ENCODE data around the gene SAV1. TPM values are rescaled to one million over a fixed set of nuclear protein-coding genes. Genes with fewer than 3 reads are reported as not detected.
"Not testable (repeated sequence)": the region's sequence is repeated elsewhere in the genome, so short reads cannot be mapped to it uniquely, and the experiment has no call there.

SAV1 gene
- total and polyA plus RNA-seq, 2 experiments from 2014 or later, result 17.4 to 19.0 TPM

DNA sequence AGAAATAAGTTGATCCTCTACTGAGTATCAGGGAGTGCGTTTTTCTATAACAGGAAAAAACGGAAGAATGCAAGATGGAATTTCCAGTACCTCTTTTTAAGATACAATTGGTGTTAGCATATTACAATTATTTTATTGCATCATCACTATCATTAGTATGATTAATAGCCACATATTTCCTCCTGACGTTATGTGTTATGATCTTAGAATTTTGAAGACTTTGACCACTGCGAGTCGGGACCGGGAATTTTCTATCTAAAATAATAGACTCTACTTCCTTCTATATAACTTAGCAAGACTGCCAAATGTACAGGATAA is 679 bp upstream of the SAV1 start:
- 39% methylated on average over 6 of the region's 6 CpGs for WGBS (ENCODE audit: low lambda C conversion rate, missing lambda C conversion rate)
- peaks cover 36% of the 10 kb centered on the region for H3K79me2 ChIP-seq
- no peaks in the 10 kb centered on the region for H3K9me3 ChIP-seq (ENCODE audit: low read depth)
- peak overlapping the region; percentile 83 for H3K4me2 ChIP-seq
- H2AFZ ChIP-seq, result peak overlapping the region; percentile 93
- peaks cover 6% of the 10 kb centered on the region for H4K20me1 ChIP-seq (ENCODE audit: insufficient read depth, poor library complexity, severe bottlenecking)
- DNase-seq (ENCODE audit: low spot score), result no peak
- no peaks in the 10 kb centered on the region for H3K27me3 ChIP-seq
- H3K4me3 ChIP-seq, result peak overlapping the region; percentile 71
- TF ChIP-seq, protein P1, sequence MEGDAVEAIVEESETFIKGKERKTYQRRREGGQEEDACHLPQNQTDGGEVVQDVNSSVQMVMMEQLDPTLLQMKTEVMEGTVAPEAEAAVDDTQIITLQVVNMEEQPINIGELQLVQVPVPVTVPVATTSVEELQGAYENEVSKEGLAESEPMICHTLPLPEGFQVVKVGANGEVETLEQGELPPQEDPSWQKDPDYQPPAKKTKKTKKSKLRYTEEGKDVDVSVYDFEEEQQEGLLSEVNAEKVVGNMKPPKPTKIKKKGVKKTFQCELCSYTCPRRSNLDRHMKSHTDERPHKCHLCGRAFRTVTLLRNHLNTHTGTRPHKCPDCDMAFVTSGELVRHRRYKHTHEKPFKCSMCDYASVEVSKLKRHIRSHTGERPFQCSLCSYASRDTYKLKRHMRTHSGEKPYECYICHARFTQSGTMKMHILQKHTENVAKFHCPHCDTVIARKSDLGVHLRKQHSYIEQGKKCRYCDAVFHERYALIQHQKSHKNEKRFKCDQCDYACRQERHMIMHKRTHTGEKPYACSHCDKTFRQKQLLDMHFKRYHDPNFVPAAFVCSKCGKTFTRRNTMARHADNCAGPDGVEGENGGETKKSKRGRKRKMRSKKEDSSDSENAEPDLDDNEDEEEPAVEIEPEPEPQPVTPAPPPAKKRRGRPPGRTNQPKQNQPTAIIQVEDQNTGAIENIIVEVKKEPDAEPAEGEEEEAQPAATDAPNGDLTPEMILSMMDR (IDR thresholded peaks at IDR 0.05; ENCODE audit: poor library complexity), result no peak
- TF ChIP-seq EZH2 (IDR thresholded peaks at IDR 0.05; ENCODE audit: borderline replicate concordance), result no peak
- no peak for TF ChIP-seq EZH2phosphoT487 (IDR thresholded peaks at IDR 0.05; ENCODE audit: low read depth, severe bottlenecking, unreplicated experiment)
- H3K4me1 ChIP-seq (ENCODE audit: insufficient read depth), result no peaks in the 10 kb centered on the region
- H3K27ac ChIP-seq, result peak overlapping the region; percentile 99
- H3K36me3 ChIP-seq (replicated peaks; ENCODE audit: insufficient read depth, low read depth), result no peaks in the 10 kb centered on the region
- H3K9me2 ChIP-seq (replicated peaks; ENCODE audit: insufficient read depth), result no peaks in the 10 kb centered on the region

DNA sequence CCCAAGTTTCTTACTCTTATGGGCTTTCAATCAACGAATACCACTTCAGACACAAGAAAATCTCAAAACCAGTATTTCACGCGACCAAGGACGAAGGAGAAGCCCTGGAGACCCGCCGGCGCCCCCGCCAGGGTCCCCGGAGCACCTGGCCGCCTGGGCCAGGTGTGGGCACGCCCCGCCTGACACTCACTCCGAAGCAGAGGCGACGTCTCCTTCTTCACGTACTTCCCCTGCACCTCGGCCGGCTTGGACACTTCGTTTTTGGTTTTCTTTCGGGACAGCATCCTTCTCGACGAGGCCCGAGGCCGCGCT is 466 bp downstream of the SAV1 start:
- H3K27ac ChIP-seq, result peak overlapping the region; percentile 99
- no peaks in the 10 kb centered on the region for H3K36me3 ChIP-seq (replicated peaks; ENCODE audit: insufficient read depth, low read depth)
- under 1% methylated on average over 20 of the region's 25 CpGs for WGBS (ENCODE audit: low lambda C conversion rate, missing lambda C conversion rate)
- peak overlapping the region; percentile 71 for H3K4me3 ChIP-seq
- no peaks in the 10 kb centered on the region for H3K9me3 ChIP-seq (ENCODE audit: low read depth)
- H3K4me1 ChIP-seq (ENCODE audit: insufficient read depth), result no peaks in the 10 kb centered on the region
- H3K27me3 ChIP-seq, result no peaks in the 10 kb centered on the region
- peak overlapping the region; percentile 93 for H2AFZ ChIP-seq
- H3K79me2 ChIP-seq, result peaks cover 41% of the 10 kb centered on the region
- H3K4me2 ChIP-seq, result peak overlapping the region; percentile 83
- TF ChIP-seq EZH2 (IDR thresholded peaks at IDR 0.05; ENCODE audit: borderline replicate concordance) (no peak), EZH2phosphoT487 (IDR thresholded peaks at IDR 0.05; ENCODE audit: low read depth, severe bottlenecking, unreplicated experiment) (no peak)
- TF ChIP-seq, protein P1 (IDR thresholded peaks at IDR 0.05; ENCODE audit: poor library complexity), result no peak
- DNase-seq (ENCODE audit: low spot score), result peak; percentile 53
- no peaks in the 10 kb centered on the region for H3K9me2 ChIP-seq (replicated peaks; ENCODE audit: insufficient read depth)
- H4K20me1 ChIP-seq (ENCODE audit: insufficient read depth, poor library complexity, severe bottlenecking), result peaks cover 6% of the 10 kb centered on the region

DNA sequence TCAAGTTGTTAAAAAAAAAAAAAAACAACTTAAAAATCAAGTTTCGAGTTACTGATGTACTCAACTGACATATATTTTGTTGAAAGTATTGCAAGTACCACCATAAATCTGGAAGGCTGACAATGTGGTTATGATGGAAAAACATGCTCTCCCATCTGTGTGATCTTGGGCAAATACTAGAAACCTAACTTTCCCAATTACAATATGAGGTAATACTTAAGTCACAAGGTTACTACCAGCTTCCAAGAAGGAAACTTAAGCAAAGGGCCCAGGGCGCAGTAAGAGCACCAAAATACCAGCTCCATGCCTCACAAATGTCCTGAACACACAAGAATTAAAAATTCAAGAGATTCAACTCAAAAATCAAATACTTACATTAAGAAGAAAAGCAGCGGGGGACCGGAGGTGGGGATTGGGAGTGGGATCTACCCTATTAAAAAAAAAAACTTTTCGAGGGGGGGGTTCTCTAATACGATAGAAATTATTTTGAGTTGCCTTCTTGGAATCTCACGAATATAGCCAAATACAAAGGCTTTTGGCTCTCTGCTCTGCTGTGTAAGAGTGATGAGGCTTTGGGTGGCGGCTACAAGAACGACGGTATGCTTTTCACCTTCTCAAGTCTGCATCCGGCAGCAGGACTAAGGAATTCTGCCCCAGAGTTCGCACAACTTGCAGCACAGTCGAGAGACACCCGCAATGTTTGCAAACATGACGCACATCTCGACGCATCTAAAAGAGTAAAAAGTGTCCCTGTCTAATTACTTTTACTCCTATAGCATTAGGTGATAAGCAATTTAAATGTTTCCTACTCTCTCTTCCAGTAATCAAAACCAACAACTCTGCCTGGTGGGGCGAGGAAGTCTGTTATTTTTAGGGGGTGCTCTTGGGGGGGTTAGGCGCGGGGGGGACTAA is 1.1 kb downstream of the SAV1 start:
- WGBS (ENCODE audit: low lambda C conversion rate, missing lambda C conversion rate), result under 1% methylated on average over 20 of the region's 20 CpGs
- peaks cover 45% of the 10 kb centered on the region for H3K79me2 ChIP-seq

DNA sequence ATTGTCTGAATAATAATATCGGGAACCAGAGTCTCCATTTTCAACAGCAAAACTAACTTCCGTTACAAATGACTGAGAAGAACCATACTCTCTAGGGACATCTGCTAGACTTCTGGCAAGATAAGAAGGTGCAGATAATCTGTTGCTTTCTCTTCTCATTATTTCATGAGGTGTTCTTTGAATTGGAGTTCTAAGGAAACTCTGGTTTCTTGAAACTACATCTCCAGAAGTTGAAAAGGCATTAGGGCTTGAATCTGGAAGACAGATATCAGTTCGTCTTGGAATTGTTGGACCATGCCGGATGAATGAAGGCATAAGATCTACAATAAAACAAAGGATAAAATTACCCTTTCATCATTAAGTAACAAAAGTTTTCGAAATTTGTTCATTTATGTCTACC is 2.8 kb downstream of the SAV1 start:
- Histone ChIP-seq H3K4me2 (peak overlapping the region; percentile 83), H3K79me2 (peaks cover 54% of the 10 kb centered on the region)
- H3K27me3 ChIP-seq; H4K20me1 ChIP-seq (ENCODE audit: insufficient read depth, poor library complexity, severe bottlenecking); H3K36me3 ChIP-seq (replicated peaks; ENCODE audit: insufficient read depth, low read depth); DNase-seq (ENCODE audit: low spot score); H2AFZ ChIP-seq; H3K9me2 ChIP-seq (replicated peaks; ENCODE audit: insufficient read depth); H3K27ac ChIP-seq; H3K9me3 ChIP-seq (ENCODE audit: low read depth); H3K4me1 ChIP-seq (ENCODE audit: insufficient read depth); H3K4me3 ChIP-seq: not testable (repeated sequence)
- WGBS (ENCODE audit: low lambda C conversion rate, missing lambda C conversion rate), result 82% methylated on average over 5 of the region's 5 CpGs

More for the DNA sequence above, 1.1 kb downstream of the SAV1 start:
- Histone ChIP-seq H3K4me3 (peak overlapping the region; percentile 71), H3K4me2 (peak overlapping the region; percentile 83), H3K27me3 (no peaks in the 10 kb centered on the region), H3K4me1 (ENCODE audit: insufficient read depth) (no peaks in the 10 kb centered on the region), H3K9me2 (replicated peaks; ENCODE audit: insufficient read depth) (no peaks in the 10 kb centered on the region), H3K36me3 (replicated peaks; ENCODE audit: insufficient read depth, low read depth) (no peaks in the 10 kb centered on the region), H2AFZ (peak overlapping the region; percentile 93), H3K27ac (peak overlapping the region; percentile 99), H3K9me3 (ENCODE audit: low read depth) (no peaks in the 10 kb centered on the region), H4K20me1 (ENCODE audit: insufficient read depth, poor library complexity, severe bottlenecking) (peaks cover 6% of the 10 kb centered on the region)
- TF ChIP-seq, protein P1 (IDR thresholded peaks at IDR 0.05; ENCODE audit: poor library complexity), result no peak
- DNase-seq (ENCODE audit: low spot score), result peak; percentile 63

DNA sequence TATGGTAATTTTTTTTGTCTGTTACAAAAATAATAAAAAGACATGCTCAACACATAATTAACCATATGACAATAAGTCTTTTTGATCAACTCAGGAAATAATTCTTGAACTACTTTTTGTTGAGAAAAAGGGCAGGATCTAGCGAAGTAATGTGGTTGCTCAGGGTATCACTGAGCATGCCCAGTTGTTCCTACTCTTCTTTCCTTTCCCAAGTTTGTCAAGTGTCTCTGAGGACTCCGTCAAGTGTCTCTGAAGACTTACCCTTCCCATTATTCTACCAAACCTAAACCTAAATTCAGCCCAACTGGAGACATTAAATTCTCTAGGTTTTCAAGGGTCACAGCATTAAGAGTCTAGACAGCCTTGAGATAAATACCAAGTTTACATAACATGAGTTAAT is 3.5 kb downstream of the SAV1 start:
- H2AFZ ChIP-seq; H3K4me3 ChIP-seq; H3K4me2 ChIP-seq; H3K27ac ChIP-seq; DNase-seq (ENCODE audit: low spot score); H4K20me1 ChIP-seq (ENCODE audit: insufficient read depth, poor library complexity, severe bottlenecking); H3K36me3 ChIP-seq (replicated peaks; ENCODE audit: insufficient read depth, low read depth); H3K9me3 ChIP-seq (ENCODE audit: low read depth); H3K27me3 ChIP-seq; H3K4me1 ChIP-seq (ENCODE audit: insufficient read depth); H3K9me2 ChIP-seq (replicated peaks; ENCODE audit: insufficient read depth): not testable (repeated sequence)
- peaks cover 54% of the 10 kb centered on the region for H3K79me2 ChIP-seq
- 99% methylated on average over 2 of the region's 2 CpGs for WGBS (ENCODE audit: low lambda C conversion rate, missing lambda C conversion rate)

All from hepatocyte (in vitro differentiated cells).